GM19438 (cell line): ENCODE measurements around the gene TBL3.

Experiments used
- ATAC-seq: cut with Tn5 transposase; IDR thresholded peaks from one replicate; pipeline ENCODE4 v1.9.1; 2021; ENCODE audit warnings: low read depth; ENCODE audit not compliant: unreplicated experiment

TBL3 gene

DNA sequence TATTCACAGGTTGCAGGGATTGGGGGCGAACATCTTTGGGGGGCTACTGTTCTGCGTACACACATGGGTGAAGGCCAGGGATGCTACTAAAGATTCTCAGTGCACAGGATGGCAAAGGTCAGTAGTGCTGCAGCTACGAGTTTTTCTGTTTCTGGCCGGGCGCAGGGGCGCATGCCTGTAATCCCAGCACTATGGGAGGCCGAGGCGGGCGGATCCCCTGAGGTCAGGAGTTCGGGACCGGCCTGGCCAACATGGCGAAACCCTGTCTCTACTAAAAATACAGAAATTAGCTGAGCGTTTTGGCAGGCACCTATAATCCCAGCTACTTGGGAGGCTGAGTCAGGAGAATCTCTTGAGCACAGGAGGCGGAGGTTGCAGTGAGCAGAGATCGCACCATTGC, 41.7 kb downstream of the TBL3 start:
- no peak for ATAC-seq

DNA sequence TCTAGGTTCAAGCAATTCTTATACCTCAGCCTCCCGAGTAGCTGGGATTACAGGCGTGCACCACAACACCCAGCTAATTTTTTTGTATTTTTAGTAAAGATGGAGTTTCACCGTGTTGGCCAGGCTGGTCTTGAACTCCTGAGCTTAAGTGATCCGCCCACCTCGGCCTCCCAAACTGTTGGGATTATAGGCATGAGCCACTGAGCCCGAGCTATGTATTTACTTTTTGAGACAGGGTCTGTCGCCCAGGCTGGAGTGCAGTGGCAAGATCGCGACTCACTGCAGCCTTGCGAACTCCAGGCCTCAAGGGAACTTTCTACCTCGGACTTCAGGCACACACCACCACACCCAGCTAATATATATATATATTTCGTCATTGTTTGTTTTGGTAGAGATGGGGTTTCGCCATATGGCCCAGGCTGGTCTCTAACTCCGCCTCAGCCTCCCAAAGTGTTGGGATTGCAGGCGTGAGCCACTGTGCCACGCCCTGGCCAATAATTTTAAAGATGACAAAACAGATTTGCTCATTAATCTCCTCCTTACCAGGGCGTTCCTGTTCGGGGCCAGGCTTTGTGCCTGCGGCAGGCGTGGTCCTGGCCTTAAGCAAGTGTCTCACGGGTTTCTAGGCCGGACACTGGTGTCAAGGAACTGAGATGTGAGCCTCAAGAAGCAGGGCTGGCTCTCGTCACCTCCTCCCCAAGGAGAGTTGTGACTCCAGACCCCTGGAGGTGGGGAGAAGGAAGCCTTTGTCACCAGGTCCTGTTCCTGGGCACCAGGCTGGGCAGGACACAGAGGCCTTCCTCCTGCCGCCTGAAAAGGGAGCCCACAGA, 43.5 kb downstream of the TBL3 start:
- no peak for ATAC-seq

DNA sequence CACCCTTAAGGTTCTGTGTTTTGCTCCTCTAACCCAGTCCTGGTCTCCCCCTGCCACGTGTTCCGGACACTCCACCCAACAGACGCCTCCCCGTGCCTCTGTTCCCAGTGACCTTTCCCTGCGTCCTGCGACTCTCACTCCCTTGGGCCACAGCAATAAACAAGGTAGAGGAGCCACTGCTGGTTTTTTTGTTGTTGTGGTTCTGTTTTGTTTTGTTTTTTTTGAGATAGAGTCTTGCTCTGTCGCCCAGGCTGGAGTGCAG, 44.0 kb downstream of the TBL3 start:
- no peak for ATAC-seq

DNA sequence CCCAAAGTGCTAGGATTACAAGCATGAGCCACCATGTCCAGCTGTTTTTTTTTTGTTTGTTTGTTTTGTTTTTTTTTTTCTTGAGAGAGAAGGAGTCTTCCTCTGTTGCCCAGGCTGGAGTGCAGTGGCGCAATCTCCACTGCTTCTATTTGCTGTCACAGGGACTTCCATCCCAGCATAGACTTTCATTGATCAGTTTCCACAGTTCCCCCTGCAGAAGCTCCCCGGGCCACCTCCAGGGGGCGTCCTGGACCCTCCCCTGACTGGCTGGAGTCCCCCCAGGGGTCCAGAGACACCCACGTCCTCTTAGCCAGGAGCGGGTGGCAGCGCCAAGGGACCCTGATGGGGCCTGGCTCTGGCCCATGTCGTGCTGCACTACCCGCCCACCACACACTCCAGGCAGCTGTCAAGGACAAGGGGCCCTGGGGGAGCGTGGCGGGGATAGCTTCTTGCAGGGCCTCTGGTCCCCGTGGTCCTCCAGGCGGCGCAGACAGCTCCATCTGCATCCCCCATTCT, 44.6 kb downstream of the TBL3 start:
- no peak for ATAC-seq

DNA sequence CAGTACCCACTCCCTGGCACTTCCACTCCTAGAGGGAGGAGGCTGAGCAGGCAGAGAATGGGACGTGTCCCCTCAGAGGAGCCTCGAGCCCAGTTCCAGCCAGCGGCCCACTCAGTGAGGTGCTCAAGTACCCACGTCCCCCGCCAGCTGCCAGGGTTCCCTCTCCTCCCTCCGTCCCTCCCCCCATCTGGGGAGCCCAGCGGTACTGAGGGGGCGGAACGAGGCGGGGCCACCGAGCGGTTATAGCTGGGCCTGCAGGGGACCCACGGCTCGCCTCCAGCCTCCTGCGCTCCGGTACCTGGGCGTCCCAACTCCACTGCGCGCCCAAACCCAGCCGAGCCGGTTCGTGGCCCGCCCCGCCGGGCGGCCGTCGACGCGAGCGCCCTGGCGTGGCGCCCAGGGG, 47.7 kb downstream of the TBL3 start, which contains the start of gene NPW:
NPW (plus strand) TSS at position 268 of the 403 bp plus-strand sequence.
- ATAC-seq, result no peak

DNA sequence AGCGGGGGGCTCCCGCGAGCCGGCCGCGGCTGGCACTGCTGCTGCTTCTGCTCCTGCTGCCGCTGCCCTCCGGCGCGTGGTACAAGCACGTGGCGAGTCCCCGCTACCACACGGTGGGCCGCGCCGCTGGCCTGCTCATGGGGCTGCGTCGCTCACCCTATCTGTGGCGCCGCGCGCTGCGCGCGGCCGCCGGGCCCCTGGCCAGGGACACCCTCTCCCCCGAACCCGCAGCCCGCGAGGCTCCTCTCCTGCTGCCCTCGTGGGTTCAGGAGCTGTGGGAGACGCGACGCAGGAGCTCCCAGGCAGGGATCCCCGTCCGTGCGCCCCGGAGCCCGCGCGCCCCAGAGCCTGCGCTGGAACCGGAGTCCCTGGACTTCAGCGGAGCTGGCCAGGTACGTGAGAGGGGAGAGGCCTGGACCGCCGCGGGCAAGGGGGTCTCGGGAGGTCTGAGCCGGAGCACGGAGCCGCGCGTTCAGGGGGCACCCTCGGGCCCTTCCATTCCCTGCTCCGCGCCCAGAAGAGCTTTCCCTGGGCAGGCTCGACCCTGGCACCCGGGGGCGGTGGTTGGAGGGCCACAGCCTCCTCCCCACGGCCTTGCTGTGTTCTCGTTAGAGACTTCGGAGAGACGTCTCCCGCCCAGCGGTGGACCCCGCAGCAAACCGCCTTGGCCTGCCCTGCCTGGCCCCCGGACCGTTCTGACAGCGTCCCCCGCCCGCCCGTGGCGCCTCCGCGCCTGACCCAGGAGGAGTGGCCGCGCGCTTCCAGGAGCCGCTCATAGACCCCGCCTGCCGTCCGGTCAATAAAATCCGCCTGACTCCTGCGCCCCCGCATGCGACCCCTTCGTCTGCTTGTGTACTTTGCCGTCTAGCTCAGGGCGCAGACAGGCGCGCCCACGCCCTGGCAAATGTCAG, 48.3 kb downstream of the TBL3 start:
- ATAC-seq, result no peak

DNA sequence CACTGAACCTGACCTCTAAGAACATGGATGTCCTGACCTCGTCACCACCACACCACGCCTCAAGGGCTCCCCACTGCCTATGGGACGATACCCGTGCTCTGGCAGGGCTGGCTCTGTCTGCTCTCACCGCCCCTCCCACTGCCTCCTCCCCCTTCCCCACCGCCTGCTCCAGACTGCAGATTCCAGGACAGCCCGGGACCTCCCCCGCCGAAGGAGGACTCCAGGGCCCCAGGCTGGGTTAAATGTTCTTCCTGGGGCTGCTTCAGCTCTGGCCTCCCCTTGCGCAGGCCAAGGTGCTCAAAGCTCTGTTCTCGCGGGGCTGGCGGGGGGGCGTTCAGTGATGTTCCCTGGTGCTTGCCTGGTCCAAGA, 50.9 kb downstream of the TBL3 start:
- ATAC-seq, result no peak

DNA sequence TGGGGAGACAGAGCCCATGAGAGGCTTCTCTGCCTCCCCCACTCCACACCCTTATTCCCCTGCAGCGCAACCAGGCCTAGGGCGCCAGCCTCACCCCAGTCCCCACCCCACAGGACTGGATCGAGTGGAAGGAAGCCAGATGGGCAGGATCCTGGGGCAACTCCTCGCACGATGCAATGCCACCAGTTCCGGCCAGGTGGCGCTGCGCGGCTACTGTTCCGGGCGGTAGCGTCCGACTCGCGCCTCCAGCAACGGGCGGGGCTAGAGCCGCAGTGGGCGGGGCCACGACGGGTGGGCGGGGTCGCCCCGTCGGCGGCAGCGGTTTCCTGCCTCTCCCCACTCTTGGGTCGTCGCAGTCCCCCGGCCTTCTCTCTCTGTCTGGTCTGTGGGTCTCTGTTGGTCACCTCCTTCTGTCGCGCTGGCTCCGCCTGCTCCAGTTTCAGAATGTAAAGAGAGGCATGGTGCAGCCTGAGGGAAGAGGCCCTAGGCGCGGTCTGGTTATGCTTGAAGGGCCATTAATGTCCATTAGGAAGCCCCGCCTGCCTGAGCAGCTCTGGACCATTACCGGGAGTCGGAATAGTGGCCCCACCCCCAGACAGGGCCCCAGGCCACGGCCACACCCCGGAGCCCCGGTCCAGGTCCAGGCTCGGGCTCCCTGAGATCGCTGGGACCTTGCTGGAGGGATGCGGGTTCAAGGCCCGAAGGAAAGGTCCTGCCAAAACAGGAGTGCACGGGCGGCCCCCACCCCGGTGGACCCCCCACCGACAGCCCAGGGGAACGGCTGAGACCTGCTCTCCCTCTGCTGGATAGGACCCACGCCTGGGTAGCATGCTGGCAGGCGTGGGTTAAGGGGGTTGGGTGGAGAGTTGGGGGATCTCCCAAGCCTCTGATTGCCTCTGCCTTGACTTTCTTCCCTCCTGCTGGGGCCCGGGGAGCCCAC, 51.5 kb downstream of the TBL3 start:
- ATAC-seq, result no peak

DNA sequence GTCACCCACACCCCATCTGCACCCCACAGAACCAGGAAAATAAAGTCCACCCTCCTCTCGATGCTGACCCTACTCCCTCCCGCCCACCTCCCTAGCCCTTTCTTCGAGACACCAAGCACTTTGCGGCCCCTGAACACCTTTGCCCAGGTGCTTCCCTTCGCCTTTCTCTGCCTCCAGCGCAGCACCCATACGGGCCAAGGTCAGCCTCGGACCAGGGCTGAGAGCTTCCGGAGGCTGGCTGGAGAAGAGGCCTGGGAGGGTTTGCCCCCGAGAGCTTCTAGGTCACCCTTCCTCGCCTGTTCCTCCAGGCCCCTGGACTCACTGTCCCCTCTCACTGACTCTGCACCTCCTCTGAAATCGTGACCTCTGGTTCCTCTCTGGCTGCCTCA, 52.2 kb downstream of the TBL3 start:
- no peak for ATAC-seq

DNA sequence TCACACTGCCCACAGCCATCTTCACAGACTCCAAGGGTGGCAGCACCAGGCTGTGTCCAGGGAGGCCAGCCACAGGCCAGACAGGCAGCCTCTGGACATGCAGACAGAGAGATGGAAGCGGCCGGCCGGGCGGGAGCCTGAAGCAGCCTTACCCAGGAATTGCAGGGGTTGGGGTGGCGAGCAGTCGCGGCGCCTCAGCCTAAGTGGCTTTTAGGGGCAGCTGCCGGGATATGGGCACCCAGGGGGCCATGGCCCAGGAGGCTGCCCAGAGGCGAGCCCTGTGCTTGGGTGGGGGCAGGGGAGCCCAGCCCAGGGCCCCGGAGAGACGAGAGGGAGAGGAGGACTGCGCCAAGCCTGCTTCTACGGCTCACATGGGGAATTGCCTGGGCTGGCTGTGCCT, 53.4 kb downstream of the TBL3 start:
- no peak for ATAC-seq

DNA sequence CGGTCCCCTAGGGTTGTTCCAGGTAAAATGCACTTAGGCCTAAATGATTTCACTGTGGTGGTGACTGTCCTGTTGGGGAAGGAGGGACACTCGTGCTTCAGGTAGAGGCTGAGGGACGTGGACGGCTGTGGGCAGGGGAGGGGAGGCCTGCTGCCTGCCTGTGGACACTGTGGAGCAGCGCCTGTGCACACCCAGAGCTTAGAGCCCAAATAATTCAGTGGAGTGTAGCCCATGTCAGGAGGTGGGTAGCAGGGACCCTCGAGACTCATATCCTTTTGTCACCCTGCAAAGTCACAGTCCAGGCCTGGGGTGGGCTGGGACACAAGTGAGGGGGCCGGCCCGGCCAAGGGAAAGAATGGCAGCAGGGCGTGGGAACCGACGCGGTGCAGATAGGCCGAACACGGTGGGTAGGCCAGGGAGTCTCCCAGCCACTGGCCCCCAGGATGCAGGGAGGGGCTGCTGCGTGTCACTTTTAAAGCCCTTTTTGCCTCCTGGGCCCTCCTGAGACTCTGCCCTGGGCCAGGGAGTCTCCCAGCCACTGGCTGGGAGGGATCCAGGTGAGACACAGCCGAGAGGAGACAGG, 54.1 kb downstream of the TBL3 start:
- ATAC-seq, result no peak

DNA sequence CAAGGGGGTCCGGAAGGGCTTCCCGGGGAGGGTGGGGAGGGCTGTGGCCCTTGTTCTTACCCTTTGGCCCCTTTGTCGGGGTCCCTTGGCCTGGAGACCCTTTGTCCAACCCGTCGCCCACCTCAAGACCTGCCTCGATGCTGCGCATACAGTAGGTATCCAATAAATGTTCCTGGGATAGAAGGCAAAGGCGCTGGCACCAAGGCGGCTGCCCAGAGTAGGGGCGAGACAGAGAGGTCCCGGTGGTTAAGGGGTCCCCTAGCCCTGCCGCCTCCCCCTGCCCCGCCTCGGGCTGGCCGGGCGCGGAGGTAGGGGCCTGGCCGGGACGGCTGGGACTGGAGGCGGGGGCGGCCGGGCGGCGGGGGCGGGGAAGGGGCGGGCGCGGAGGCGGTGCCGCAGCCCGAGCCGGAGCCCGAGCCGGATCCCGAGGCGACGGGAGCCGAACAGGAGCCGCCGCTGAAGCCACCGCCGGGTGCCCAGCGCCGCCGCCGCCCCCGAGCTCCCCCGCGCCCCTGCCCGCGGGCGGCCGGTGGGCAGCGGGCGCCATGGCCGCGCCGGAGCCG, 54.7 kb downstream of the TBL3 start, which contains the start of gene NHERF2:
NHERF2 (plus strand) TSS at position 442 of the 563 bp plus-strand sequence; CDS start at position 546, 104 bp downstream.
- no peak for ATAC-seq

DNA sequence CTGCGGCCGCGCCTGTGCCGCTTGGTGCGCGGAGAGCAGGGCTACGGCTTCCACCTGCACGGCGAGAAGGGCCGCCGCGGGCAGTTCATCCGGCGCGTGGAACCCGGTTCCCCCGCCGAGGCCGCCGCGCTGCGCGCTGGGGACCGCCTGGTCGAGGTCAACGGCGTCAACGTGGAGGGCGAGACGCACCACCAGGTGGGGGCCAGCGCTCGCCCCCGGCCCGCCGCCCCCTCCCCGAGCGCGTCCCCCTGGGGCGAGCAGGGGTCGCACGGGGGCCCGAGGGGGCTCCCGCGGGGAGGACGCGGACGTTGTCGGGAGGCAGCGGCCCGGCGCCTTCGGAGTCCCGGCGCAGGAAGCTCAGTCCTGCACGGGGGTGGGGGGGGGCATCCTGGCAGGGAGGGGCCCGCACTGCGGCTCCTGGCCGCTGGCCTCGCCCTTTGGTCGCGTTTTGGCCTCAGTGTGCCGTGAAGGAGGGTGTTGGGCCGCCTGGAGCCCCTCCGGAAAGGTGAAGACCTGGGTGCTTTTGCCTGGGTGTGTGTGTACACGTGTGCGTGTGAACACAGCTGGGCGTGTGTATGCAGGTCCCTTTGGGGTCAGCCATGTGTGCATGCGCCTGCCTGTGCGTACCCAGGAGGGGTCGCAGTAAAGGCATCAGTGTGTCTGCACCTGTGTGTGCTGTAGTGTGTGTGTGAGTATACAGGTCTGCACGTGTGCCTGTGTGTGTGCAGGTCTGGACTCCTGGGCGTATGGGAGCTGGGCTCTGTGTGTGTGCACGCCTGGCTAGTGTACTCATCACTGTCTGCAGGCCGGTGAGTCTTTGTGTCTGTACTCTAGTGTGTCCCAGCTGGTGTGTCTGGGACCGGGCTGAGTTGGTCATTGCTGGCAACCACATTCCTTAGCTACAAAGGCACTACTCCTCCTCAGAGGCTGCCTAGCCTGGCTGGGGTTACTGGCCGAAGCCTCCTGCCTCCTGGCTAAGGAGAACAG, 55.5 kb downstream of the TBL3 start:
- ATAC-seq, result no peak

DNA sequence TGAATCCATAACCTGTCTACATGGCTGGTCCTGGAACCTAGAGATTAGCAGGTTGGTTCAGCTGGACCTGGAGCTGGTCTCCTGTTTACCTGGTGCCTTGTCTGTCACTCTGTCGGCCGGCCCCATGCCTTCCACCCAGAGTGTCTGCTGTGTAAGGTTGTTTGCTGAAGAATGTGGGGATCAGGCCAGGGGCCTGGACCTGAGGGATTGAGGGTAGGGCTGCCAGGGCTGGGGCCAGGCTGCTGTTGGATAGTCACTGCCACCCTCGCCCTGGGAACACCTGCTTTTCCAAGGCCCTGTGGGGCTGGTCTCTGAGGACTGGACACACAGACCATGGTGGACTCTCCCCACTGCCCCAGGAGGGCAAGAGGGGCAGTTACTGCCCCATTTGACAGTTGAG, 56.3 kb downstream of the TBL3 start:
- ATAC-seq, result no peak

DNA sequence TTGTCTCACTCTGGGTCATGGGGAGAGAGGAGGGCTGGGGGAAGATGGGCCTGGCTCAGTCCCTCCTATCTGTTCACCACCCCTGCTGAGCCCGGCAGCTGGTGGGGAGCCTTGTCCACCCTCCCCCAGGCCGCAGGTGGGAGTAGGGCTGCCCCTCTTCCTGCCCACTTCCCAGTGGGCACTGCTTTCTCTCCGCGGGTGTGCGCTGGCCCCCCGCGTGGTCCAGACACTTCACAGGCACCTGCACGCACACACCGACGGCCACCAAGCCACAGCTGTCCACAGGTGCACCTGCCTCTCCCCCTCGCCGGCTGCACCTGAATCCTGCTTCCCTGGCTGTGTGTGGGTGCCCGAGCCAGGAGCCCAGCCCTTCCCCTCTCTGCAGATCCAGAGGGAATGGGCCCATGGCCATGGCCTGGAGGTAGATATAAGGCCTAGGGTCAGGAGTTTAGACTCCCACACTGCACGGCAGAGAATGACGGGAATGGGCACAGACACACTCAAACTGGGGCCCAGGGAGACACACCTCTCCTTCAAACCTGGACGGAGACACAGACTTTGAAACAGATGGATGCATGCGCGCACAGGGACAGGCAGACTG, 56.9 kb downstream of the TBL3 start:
- ATAC-seq, result no peak

DNA sequence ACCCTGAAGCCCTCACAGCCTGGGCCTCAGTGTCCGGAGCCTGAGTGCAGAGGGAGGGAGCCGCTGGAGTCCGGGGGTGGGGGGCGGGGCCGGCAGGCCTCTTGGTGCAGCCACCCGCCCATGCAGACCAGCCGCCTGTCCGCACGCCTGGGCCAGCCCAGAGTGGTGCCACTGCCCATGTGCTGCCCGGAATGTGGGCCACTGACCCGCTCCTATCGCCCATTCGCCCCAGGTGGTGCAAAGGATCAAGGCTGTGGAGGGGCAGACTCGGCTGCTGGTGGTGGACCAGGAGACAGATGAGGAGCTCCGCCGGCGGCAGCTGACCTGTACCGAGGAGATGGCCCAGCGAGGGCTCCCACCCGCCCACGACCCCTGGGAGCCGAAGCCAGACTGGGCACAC, 57.5 kb downstream of the TBL3 start:
- ATAC-seq, result no peak

DNA sequence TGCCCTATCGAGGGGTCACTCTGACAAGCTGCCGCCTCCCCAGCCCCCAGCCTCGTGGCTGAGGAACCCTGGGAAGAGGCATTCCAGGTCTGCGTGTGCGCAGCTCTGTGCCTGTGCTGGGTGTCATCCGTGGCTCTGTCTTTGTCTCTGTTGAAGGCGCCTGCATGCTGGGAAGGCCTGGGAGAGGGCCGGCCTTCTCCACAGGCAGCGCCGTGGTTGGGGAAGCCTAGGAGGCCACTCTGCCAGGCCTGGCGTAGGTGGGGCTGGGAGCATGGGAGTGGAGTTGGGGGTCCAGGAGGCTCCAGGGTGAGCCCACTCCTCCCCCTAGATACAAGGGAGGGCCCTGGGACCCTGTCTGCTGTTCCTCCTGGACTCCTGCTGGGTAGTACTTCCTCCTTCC, 58.2 kb downstream of the TBL3 start:
- ATAC-seq, result no peak

DNA sequence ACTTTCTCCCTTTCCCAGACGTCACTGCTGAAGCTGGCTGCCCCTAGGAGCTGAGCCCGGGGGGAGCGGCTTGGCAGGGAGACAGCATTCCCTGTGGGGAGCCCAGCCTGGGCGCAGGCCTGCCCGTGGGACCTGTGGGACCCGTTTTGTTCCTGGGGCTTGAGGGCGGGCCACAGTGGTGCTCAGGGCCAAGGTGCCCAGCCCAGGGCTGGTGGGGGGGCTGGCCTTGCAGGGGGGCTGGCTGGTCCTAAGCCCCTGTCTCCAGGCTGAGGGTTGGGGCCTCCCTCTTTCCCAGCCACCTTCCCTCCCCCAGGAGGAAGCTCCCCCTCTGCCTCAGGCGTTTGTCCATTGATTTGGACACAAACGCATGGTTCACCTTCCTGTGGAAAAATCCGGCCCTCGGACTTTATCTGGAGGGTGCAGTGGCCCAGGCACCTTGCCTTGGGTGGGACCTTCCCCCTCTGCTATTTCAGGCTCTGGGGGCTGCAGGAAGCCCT, 59.3 kb downstream of the TBL3 start:
- ATAC-seq, result no peak
